Glomerular visceral epithelial cell (primary cell): ENCODE data around the gene GPR176.
"Not testable (repeated sequence)": the region's sequence is repeated elsewhere in the genome, so short reads cannot be mapped to it uniquely, and the experiment has no call there.

Experiments
- DNase-seq: peaks from one replicate; pipeline ENCODE4 v3.0.0-alpha.2; 2016; ENCODE audit errors: extremely low spot score

GPR176 gene

GRCh38 chr15:39856357-39856756, 63.7 kb downstream of the GPR176 start:
- DNase-seq: no peak

GRCh38 chr15:39855400-39855799, 64.7 kb downstream of the GPR176 start:
- no peak for DNase-seq

- DNase-seq: no peak
Measured at GRCh38 chr15:39854161-39854560, 65.9 kb downstream of the GPR176 start.

GRCh38 chr15:39852250-39852649, 67.8 kb downstream of the GPR176 start:
- no peak for DNase-seq

- no peak for DNase-seq
Measured at GRCh38 chr15:39851500-39852092, 68.5 kb downstream of the GPR176 start.

GRCh38 chr15:39850436-39850835, 69.6 kb downstream of the GPR176 start:
- DNase-seq: no peak

- peak; percentile 53 for DNase-seq
Measured at GRCh38 chr15:39846108-39846507, 74.0 kb downstream of the GPR176 start.

- DNase-seq: no peak
Measured at GRCh38 chr15:39845582-39845981, 74.5 kb downstream of the GPR176 start.

- DNase-seq: no peak
Measured at GRCh38 chr15:39843565-39843964, 76.5 kb downstream of the GPR176 start.

GRCh38 chr15:39837454-39837853, 82.6 kb downstream of the GPR176 start:
- no peak for DNase-seq

- no peak for DNase-seq
Measured at GRCh38 chr15:39835550-39835949, 84.5 kb downstream of the GPR176 start.

- DNase-seq: no peak
Measured at GRCh38 chr15:39834256-39834655, 85.8 kb downstream of the GPR176 start.

- no peak for DNase-seq
Measured at GRCh38 chr15:39833515-39833981, 86.5 kb downstream of the GPR176 start.

- DNase-seq: no peak
Measured at GRCh38 chr15:39830166-39830565, 89.9 kb downstream of the GPR176 start.

GRCh38 chr15:39828374-39828931, 91.6 kb downstream of the GPR176 start:
- peak; percentile 60 for DNase-seq

- DNase-seq: no peak
Measured at GRCh38 chr15:39826975-39827374, 93.1 kb downstream of the GPR176 start.

- DNase-seq: no peak
Measured at GRCh38 chr15:39823634-39824033, 96.4 kb downstream of the GPR176 start.

- no peak for DNase-seq
Measured at GRCh38 chr15:39820050-39820602, 99.9 kb downstream of the GPR176 start.

- no peak for DNase-seq
Measured at GRCh38 chr15:39819533-39819932, 100.5 kb downstream of the GPR176 start.

- DNase-seq: no peak
Measured at GRCh38 chr15:39817892-39818291, 102.2 kb downstream of the GPR176 start.

GRCh38 chr15:39814489-39814888, 105.6 kb downstream of the GPR176 start:
- DNase-seq: peak; percentile 26

- not testable (repeated sequence) for DNase-seq
Measured at GRCh38 chr15:39812651-39813050, 107.4 kb downstream of the GPR176 start.

- DNase-seq: no peak
Measured at GRCh38 chr15:39808909-39809308, 111.2 kb downstream of the GPR176 start.

GRCh38 chr15:39807791-39808190, 112.3 kb downstream of the GPR176 start:
- no peak for DNase-seq
